ENCODE data around the gene NEURL1B. TPM values are rescaled to one million over a fixed set of nuclear protein-coding genes. Genes with fewer than 3 reads are reported as not detected.
A peak's percentile ranks its signal among the peaks of the same experiment; 100 is the strongest.

NEURL1B gene
- total RNA-seq, 2 experiments from 2014 or later: 3.9 to 4.2 TPM

DNA sequence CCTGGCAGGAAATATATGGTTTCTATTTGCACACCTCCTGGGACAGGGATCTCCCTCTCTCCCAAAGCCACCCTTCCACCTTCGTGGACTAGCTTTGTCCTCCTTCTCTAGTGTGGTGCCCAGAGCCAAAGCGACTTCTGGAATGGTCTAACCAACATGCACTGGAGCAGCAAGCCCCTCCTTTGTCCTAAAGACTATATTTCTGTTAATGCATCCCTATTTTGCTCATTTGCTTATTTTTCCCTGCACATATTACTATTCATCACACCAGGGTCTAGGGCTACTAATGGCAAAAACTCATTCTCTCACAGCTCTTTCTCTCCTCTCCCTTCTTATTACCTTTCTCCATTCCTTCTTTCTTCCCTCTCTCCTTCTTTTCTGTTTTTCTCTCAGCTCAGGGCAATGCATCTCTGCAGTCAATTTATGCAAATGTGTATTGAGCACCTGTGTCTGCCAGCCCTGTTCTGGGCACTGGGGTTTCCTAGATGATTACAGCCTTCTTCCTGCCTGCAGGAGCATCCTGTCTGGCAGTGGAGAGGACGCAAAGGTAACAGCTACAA lies 2.8 kb upstream of the NEURL1B start:
- ATAC-seq (no peak), DNase-seq (no peak)
- Mint-ChIP-seq H3K36me3 (ENCODE audit: low read depth) (no peaks in the 10 kb centered on the region), H3K4me3 (no peak overlapping the region), H3K4me1 (ENCODE audit: low read depth) (peaks cover 8% of the 10 kb centered on the region), H3K9me3 (ENCODE audit: insufficient read depth) (no peaks in the 10 kb centered on the region), H3K27ac (no peak overlapping the region), H3K27me3 (ENCODE audit: low read depth) (peaks cover 34% of the 10 kb centered on the region)
- ChIA-PET CTCF (no interaction called here), POLR2A (interaction anchor here (0.6 kb wide), 1 partner anchor 400 kb away, joined by 3 read pairs; no protein-coding TSS in a partner anchor)

DNA sequence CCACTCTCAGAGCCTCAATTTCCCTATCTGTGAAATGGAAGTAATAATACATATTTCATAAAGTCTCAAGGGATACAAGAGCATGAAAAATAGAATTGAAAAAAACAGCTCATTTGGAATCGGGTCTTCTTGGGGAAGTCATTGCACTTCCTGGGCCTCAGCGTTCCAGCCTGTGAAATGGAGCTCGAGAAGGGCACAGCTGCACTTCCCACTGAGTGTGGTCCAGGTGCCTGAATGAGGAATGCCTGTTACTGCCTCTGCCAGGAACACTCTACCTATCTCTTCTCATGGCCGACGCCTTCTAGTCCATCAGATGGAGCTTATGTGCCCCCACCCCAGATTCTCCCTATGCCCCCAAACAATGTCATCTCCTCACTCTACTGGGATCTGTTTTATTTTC lies 924 bp upstream of the NEURL1B start:
- no peak for DNase-seq
- ChIA-PET CTCF (interaction anchor here (1.4 kb wide), 1 partner anchor 188 kb away, joined by 4 read pairs; no protein-coding TSS in a partner anchor), POLR2A (no interaction called here)
- H3K36me3 Mint-ChIP-seq (ENCODE audit: low read depth): no peaks in the 10 kb centered on the region
- peak overlapping the region; percentile 66 for H3K27ac Mint-ChIP-seq
- peaks cover 40% of the 10 kb centered on the region for H3K27me3 Mint-ChIP-seq (ENCODE audit: low read depth)
- no peak for ATAC-seq
- H3K9me3 Mint-ChIP-seq (ENCODE audit: insufficient read depth): no peaks in the 10 kb centered on the region
- H3K4me3 Mint-ChIP-seq: peak overlapping the region; percentile 58
- peaks cover 8% of the 10 kb centered on the region for H3K4me1 Mint-ChIP-seq (ENCODE audit: low read depth)

DNA sequence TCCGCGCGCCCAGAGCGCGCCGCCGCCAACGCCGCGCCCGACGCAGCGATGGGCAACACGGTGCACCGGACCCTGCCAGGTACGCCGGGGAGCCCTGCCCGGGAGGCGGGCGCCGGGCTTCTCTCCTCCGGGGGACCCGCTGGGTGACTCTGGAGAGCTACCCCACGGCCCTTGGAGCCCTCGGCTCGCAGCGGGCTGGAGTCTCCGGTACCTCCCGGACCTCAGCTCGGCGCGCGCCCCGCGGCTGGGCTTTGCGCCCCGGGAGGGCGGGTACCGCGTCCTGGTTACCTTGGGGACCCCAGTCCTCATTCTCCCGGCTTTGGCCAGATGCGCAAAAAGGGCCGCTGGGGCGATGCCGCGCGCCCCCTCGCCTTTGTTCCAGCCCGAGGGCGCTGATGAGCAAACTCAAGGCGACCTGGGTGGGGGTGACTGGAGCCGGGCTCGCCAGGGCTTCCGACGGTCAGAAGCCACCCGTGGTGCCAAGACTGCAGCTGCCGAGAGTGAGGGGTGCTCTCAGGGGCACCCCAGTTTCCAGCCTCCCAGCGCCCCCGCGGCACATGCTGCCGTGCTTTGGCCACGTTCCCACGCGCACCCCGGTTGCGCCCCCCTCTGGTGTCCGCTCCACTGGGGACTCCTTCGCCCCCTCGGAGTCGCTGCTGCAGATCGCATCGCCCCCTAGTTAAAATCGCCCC lies 442 bp downstream of the NEURL1B start:
- peaks cover 40% of the 10 kb centered on the region for H3K27me3 Mint-ChIP-seq (ENCODE audit: low read depth)
- peak; percentile 59 for ATAC-seq
- H3K36me3 Mint-ChIP-seq (ENCODE audit: low read depth): no peaks in the 10 kb centered on the region
- ChIA-PET CTCF (no interaction called here), POLR2A (no interaction called here)
- no peak overlapping the region for H3K27ac Mint-ChIP-seq
- peak overlapping the region; percentile 62 for H3K4me3 Mint-ChIP-seq
- H3K9me3 Mint-ChIP-seq (ENCODE audit: insufficient read depth): no peaks in the 10 kb centered on the region
- peaks cover 8% of the 10 kb centered on the region for H3K4me1 Mint-ChIP-seq (ENCODE audit: low read depth)
- peak; percentile 31 for DNase-seq

DNA sequence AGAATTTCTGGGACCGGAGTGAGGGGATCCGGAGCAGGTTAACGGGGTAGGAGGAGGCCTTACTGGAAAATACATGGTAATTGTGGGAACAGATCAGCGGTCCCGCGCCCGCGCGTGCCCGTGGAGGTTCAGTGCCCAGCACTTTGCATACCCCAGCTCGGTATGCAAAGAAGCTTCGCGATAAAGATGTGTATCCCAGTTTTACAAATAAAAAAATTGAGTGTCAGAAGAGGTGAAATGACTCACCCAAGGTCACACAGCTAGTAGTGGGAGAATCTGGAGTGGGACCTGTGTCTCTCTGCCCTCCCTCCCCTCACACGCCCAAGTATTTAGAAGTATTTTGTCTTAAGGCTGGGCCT lies 967 bp downstream of the NEURL1B start:
- Mint-ChIP-seq H3K36me3 (ENCODE audit: low read depth) (no peaks in the 10 kb centered on the region), H3K27ac (no peak overlapping the region), H3K9me3 (ENCODE audit: insufficient read depth) (no peaks in the 10 kb centered on the region), H3K27me3 (ENCODE audit: low read depth) (peaks cover 40% of the 10 kb centered on the region), H3K4me1 (ENCODE audit: low read depth) (peaks cover 8% of the 10 kb centered on the region), H3K4me3 (peak overlapping the region; percentile 62)
- CTCF ChIA-PET: no interaction called here
- DNase-seq (no peak), ATAC-seq (no peak)
- POLR2A ChIA-PET: no interaction called here

DNA sequence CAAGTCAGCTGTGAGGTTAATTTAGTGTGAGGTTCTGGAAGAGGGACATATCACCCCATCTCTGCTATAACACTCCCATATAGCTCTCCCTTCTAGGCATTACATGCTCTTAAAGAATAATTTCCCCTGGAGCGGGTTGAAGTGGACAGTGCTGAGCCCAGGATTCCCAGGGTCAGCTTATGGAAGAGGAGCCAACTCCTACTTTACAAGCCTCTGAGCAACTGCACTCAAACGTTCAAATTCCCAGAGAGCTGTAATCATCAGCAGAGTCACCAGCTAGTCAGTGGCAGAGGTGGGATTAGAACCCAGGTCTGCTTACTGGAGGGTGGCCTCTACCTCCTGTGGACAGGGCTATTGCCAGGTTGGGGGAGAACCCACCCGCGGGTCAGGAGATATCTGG lies 1.4 kb downstream of the NEURL1B start:
- Mint-ChIP-seq H3K4me1 (ENCODE audit: low read depth) (peaks cover 8% of the 10 kb centered on the region), H3K27me3 (ENCODE audit: low read depth) (peaks cover 35% of the 10 kb centered on the region), H3K4me3 (peak overlapping the region; percentile 62), H3K36me3 (ENCODE audit: low read depth) (no peaks in the 10 kb centered on the region), H3K9me3 (ENCODE audit: insufficient read depth) (no peaks in the 10 kb centered on the region), H3K27ac (no peak overlapping the region)
- no peak for ATAC-seq
- ChIA-PET CTCF (no interaction called here), POLR2A (no interaction called here)
- no peak for DNase-seq

DNA sequence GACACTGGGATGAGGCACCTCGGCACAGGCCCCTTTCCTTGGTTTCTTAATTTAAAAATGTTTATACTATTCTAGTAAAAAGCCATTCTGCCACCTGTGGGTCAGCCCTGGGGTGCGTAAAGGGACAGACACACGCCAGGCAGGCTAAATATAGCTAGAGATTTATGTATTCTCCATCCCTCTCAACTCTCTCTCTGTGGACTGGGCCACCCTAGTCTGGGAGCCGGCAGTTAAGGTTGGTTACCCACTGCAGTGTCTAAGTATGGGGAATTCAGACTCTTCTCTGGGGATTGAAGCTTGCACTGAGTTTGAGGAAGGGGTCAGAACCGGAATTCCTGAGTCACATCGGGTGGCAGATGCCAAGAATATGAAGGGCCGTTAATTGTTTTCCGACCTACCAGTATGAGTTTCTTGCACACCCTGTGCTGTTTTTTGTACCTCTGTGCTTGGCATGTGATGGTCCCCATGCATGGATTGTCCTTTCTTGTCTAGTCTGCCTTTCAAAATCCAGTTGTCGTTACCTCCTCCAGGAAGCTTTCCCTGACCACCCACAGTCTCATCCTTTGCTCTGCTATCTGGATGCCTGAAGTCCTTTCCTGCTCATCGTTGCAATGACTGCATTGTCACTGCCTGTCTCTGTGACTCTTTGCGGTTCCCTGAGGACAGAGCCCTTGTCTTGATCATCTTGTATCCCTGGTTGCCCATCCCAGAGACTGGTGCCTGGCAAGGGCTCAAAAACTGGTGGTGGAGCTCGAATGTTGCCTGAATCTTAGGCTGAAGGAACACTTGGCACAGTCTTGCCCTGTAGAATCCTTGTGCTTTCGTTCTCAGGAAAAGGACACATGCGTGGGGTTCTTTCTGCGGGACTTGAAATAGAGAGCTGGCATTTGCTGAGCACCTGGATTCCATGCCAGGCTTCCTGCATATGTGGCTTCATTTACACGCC lies 2.1 kb downstream of the NEURL1B start:
- ChIA-PET POLR2A (no interaction called here), CTCF (no interaction called here)
- Mint-ChIP-seq H3K27me3 (ENCODE audit: low read depth) (peaks cover 34% of the 10 kb centered on the region), H3K27ac (no peak overlapping the region), H3K4me3 (no peak overlapping the region), H3K9me3 (ENCODE audit: insufficient read depth) (no peaks in the 10 kb centered on the region), H3K4me1 (ENCODE audit: low read depth) (peaks cover 8% of the 10 kb centered on the region), H3K36me3 (ENCODE audit: low read depth) (no peaks in the 10 kb centered on the region)
- DNase-seq (no peak), ATAC-seq (no peak)

DNA sequence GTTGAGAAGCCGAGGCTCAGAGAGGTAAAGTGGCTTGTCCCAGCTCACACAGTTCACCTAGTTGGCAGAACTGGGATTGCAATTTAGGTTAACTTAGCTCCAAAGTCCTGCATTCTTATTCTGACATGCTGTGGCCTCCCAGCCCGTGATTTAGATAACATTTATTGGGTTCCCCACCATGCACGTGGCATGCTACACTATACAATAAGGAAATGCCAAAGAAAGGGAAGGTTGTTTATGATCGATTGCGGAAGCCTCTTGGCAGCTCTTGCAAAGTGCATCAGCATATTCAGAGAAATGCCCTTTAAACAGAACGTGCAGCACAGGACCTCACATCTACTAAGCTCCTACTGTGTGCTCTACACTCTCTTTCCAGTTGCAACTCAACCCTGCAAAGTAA lies 3.2 kb downstream of the NEURL1B start:
- Mint-ChIP-seq H3K27ac (no peak overlapping the region), H3K4me1 (ENCODE audit: low read depth) (peaks cover 8% of the 10 kb centered on the region), H3K4me3 (no peak overlapping the region), H3K9me3 (ENCODE audit: insufficient read depth) (no peaks in the 10 kb centered on the region), H3K36me3 (ENCODE audit: low read depth) (no peaks in the 10 kb centered on the region), H3K27me3 (ENCODE audit: low read depth) (peaks cover 26% of the 10 kb centered on the region)
- POLR2A ChIA-PET: no interaction called here
- CTCF ChIA-PET: no interaction called here
- no peak for DNase-seq
- ATAC-seq: no peak

DNA sequence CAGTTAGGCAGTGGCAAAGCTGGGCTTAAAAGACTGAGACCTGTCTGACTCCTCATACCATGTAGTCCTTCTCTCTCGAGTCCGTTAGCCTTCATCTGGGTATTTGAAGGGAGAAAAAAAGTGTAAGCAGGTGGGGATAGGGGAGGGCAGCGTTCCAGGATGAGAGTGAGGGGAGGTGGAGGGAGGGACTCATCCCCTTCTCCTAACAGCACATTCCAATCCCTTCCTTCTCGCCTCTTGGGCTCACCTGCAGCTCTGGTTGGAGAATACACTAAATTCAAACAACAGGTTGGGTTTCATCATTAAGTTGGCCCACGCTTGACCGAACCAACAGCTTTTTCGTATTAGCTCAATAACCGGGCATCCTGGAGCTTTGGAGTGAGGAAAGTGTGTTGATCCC lies 3.6 kb downstream of the NEURL1B start:
- H3K27ac Mint-ChIP-seq: no peak overlapping the region
- H3K27me3 Mint-ChIP-seq (ENCODE audit: low read depth): peaks cover 24% of the 10 kb centered on the region
- H3K36me3 Mint-ChIP-seq (ENCODE audit: low read depth): no peaks in the 10 kb centered on the region
- ChIA-PET POLR2A (no interaction called here), CTCF (no interaction called here)
- ATAC-seq: no peak
- no peak overlapping the region for H3K4me3 Mint-ChIP-seq
- H3K4me1 Mint-ChIP-seq (ENCODE audit: low read depth): peaks cover 8% of the 10 kb centered on the region
- DNase-seq: no peak
- H3K9me3 Mint-ChIP-seq (ENCODE audit: insufficient read depth): no peaks in the 10 kb centered on the region

DNA sequence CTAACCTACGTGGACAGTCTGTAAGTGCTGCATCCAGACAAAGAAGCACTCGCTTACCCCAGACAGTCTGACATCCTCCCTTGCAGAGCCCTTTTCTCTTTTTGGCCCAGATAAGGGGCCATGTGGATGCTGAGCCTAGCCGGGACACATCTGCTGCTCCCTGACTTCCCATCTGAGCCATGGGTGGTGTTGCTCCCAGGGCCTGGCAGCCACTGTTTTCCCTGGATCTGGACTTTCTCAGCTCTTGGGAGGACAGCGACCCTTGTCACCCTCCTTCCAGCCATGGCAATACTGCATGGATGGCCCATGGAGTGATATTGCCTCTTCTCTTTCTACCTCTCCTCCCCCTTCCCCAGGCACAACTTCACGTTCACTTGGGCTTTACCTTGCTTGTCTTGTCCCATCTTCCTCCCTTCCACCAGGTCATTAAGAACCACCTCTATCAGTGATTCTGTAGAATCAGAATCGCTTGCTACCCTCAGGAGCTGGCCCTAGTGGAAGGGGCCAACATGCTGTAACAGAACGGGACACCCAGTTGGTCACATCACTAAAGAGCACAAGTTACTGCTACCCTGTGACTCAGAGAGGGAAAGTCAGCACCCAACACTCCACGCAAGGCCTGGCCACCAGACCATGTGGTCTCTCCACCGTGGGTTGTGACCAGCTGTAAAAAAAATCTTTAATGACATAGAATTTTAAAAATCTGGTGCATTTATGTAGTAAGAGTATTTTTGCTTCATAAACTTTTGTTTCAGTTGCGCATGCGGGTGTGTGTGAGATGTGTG lies 4.4 kb downstream of the NEURL1B start:
- no peak for ATAC-seq
- Mint-ChIP-seq H3K27ac (no peak overlapping the region), H3K36me3 (ENCODE audit: low read depth) (no peaks in the 10 kb centered on the region), H3K4me1 (ENCODE audit: low read depth) (peaks cover 2% of the 10 kb centered on the region), H3K27me3 (ENCODE audit: low read depth) (peaks cover 19% of the 10 kb centered on the region), H3K4me3 (no peak overlapping the region), H3K9me3 (ENCODE audit: insufficient read depth) (no peaks in the 10 kb centered on the region)
- CTCF ChIA-PET: no interaction called here
- POLR2A ChIA-PET: no interaction called here
- no peak for DNase-seq

DNA sequence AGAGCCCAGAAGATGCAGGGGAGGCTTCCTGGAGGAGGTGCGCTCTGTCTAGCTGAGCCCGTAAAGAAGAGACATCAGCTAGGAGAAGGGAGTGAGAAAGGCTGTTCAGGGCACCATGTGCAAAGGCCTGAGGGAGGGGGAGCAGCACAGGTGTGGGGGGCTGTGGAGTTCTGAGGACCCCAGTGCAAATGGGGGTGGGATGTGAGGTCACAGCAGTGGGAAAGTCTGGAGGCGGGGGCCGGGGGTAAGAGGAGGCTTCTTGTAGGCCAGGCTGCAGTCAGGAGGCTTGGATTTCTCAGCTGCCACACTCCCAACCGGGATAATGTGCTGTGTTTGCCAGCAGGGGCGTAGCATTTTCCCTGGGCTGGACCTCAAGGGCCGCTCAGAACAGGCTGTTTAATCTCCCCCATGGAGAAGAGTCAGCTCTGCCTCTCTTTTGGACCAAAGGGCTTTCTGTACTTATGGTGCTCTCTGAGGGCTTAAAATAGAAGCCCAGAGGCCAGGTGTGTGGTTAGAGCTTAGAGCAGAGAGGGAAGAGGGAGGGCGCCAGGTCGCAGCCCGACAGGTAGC lies 5.7 kb downstream of the NEURL1B start:
- Mint-ChIP-seq H3K27me3 (ENCODE audit: low read depth) (peaks cover 18% of the 10 kb centered on the region), H3K36me3 (ENCODE audit: low read depth) (no peaks in the 10 kb centered on the region), H3K9me3 (ENCODE audit: insufficient read depth) (no peaks in the 10 kb centered on the region), H3K27ac (no peak overlapping the region), H3K4me1 (ENCODE audit: low read depth) (no peaks in the 10 kb centered on the region), H3K4me3 (no peak overlapping the region)
- ChIA-PET CTCF (no interaction called here), POLR2A (interaction anchor here (0.7 kb wide), 1 partner anchor 12 kb away, joined by 7 read pairs; no protein-coding TSS in a partner anchor)
- ATAC-seq (no peak), DNase-seq (no peak)

DNA sequence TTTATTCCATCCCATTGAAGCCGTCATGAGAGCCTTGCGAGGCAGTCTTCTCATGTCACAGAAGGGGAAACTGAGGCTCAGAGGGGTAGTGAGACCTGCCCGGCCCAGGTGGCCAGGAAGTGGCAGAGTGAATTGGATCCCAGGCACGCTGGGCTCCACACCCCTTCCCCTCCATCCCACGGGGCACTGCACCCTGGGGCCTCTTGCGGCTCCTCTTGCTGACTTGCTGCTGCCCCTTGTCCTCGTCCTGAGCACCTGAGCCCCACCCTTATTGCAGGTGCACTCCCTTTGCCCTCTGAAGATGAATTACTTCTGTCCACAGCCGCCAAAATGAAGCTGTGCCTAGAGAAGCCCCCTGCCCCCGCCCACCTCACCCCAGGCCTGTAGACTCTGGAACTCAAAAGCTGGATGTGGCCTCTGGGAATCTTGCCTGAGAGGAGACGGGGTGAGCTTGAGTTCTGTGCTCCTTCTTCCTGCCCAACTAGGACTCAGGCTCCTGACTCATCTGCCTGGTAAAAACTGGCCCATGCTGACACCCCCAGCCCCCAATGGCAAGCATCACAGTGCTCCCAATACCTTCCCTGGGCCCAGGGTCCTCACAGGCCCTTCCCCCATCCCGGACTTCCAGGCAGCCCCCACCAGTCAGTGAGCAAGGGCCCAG lies 6.4 kb downstream of the NEURL1B start:
- CTCF ChIA-PET: no interaction called here
- peaks cover 13% of the 10 kb centered on the region for H3K27me3 Mint-ChIP-seq (ENCODE audit: low read depth)

More for the DNA sequence above, 6.4 kb downstream of the NEURL1B start:
- ATAC-seq (no peak), DNase-seq (no peak)
- Mint-ChIP-seq H3K4me3 (no peak overlapping the region), H3K27ac (no peak overlapping the region), H3K9me3 (ENCODE audit: insufficient read depth) (no peaks in the 10 kb centered on the region), H3K4me1 (ENCODE audit: low read depth) (no peaks in the 10 kb centered on the region), H3K36me3 (ENCODE audit: low read depth) (no peaks in the 10 kb centered on the region)
- POLR2A ChIA-PET: no interaction called here

All from activated CD8-positive, alpha-beta T cell treated with anti-CD3 and anti-CD28 coated beads, Interleukin-2, amount 10 ng/mL, durations not matched to agents 7 days and 5 days (primary cell).